B cell (primary cell): ENCODE data around the gene SPTBN2. TPM values are rescaled to one million over a fixed set of nuclear protein-coding genes. Genes with fewer than 3 reads are reported as not detected.

Source experiments
- ATAC-seq: fragments of 200-7000 bp; cut with Tn5 transposase; one replicate; pipeline ENCODE4 v1.10.0; 2021; ENCODE audit warnings: low read depth, mild to moderate bottlenecking, moderate number of reproducible peaks, moderate library complexity
- CTCF ChIA-PET: fragments of 350-600 bp; sonication (Branson Sonifier 250); formaldehyde crosslinking; loops from one replicate; lab custom pipeline; 2021; ENCODE audit warnings: antibody characterized with exemption, inconsistent platforms; lab: Charles Lee
- POLR2A ChIA-PET: fragments of 350-600 bp; sonication (Branson Sonifier 250); formaldehyde crosslinking; loops from one replicate; lab custom pipeline; 2021; ENCODE audit warnings: antibody characterized with exemption; lab: Charles Lee
- DNase-seq: peaks from one replicate; pipeline ENCODE4 v3.0.0; 2013
- H2AFZ ChIP-seq: 2 replicates; pipeline ENCODE4 v1.6.1; 2012; ENCODE audit warnings: mild to moderate bottlenecking, low read depth, low read length; ENCODE audit not compliant: insufficient read depth, poor library complexity, severe bottlenecking
- H3K27ac ChIP-seq, 2 donors: 1 replicate in 1 of 2; 2 replicates in 1 of 2; pipeline ENCODE4 v1.5.1; 2012 to 2013; ENCODE audit warnings: low read length in 2 of 2, mild to moderate bottlenecking in 2 of 2, moderate library complexity in 1 of 2
- H3K27me3 ChIP-seq, 4 experiments: fragments of 200-600 bp in 1 of 4; sonication (generic) in 1 of 4; replicated peaks in 1 of 4; 1 replicate in 2 of 4; 2 replicates in 2 of 4; pipeline versions ENCODE4 v1.6.1 to v1.7.0; 2013 to 2016; ENCODE audit warnings: low read length in 3 of 4, mild to moderate bottlenecking in 2 of 4, mixed read lengths in 1 of 4, moderate library complexity in 1 of 4; ENCODE audit not compliant: insufficient read depth in 4 of 4, control insufficient read depth in 3 of 4; ENCODE audit errors: control extremely low read depth in 1 of 4
- H3K36me3 ChIP-seq, 2 experiments: replicated peaks in 1 of 2; 1 replicate in 1 of 2; 2 replicates in 1 of 2; pipeline versions ENCODE4 v1.6.1 to v1.7.1; 2013; ENCODE audit warnings: low read length in 1 of 2; ENCODE audit not compliant: insufficient read depth in 2 of 2, control insufficient read depth in 1 of 2; ENCODE audit errors: control extremely low read depth in 1 of 2, extremely low read depth in 1 of 2
- H3K4me1 ChIP-seq, 2 donors: fragments of 200-600 bp in 1 of 2; sonication (generic) in 1 of 2; 1 replicate in 1 of 2; 2 replicates in 1 of 2; pipeline versions ENCODE4 v1.5.1 to v1.6.1; 2013 to 2017; ENCODE audit warnings: low read length in 2 of 2; ENCODE audit not compliant: control insufficient read depth in 2 of 2, insufficient read depth in 2 of 2
- H3K4me2 ChIP-seq: replicated peaks from 2 replicates; pipeline ENCODE3; 2012; ENCODE audit warnings: mild to moderate bottlenecking, low read depth, low read length; ENCODE audit not compliant: poor library complexity, severe bottlenecking
- H3K4me3 ChIP-seq, 5 experiments: fragments of 200-600 bp in 1 of 5; sonication (generic) in 1 of 5; 1 replicate in 3 of 5; 2 replicates in 2 of 5; pipeline versions ENCODE4 v1.5.1 to v1.7.0; 2011 to 2016; ENCODE audit warnings: low read length in 4 of 5, mild to moderate bottlenecking in 4 of 5, low read depth in 2 of 5, control low read depth in 1 of 5, moderate library complexity in 1 of 5; ENCODE audit not compliant: insufficient read depth in 1 of 5; ENCODE audit errors: control extremely low read depth in 1 of 5, extremely low read depth in 1 of 5
- H3K79me2 ChIP-seq: fragments of 200-600 bp; sonication (generic); one replicate; pipeline ENCODE4 v1.6.0; 2016; ENCODE audit warnings: low read length; ENCODE audit not compliant: control insufficient read depth, insufficient read depth
- H3K9ac ChIP-seq: fragments of 200-600 bp; sonication (generic); 2 replicates; pipeline ENCODE4 v1.6.1; 2017; ENCODE audit warnings: mild to moderate bottlenecking, low read length, moderate library complexity
- H3K9me3 ChIP-seq, 3 donors: one replicate each; pipeline versions ENCODE4 v1.6.1 to v1.7.1; 2013; ENCODE audit warnings: low read length in 2 of 3; ENCODE audit not compliant: control insufficient read depth in 2 of 3, insufficient read depth in 1 of 3; ENCODE audit errors: control extremely low read depth in 1 of 3
- H4K20me1 ChIP-seq: 2 replicates; pipeline ENCODE4 v1.6.0; 2012; ENCODE audit warnings: mild to moderate bottlenecking, low read length; ENCODE audit not compliant: insufficient read depth, control insufficient read depth, poor library complexity, severe bottlenecking
- H3K27ac Mint-ChIP-seq: one replicate; pipeline ENCODE4 v1.8.0; 2021; ENCODE audit warnings: mixed read lengths
- H3K27me3 Mint-ChIP-seq: one replicate; pipeline ENCODE4 v1.8.0; 2021; ENCODE audit warnings: mixed read lengths
- H3K4me1 Mint-ChIP-seq: one replicate; pipeline ENCODE4 v1.8.0; 2021; ENCODE audit warnings: mixed read lengths
- H3K4me3 Mint-ChIP-seq: one replicate; pipeline ENCODE4 v1.8.0; 2021; ENCODE audit warnings: mixed read lengths
- H3K9me3 Mint-ChIP-seq: one replicate; pipeline ENCODE4 v1.8.0; 2022; ENCODE audit warnings: mixed read lengths; ENCODE audit not compliant: insufficient read depth
- EZH2 ChIP-seq: IDR thresholded peaks from 2 replicates; pipeline ENCODE4 v1.6.1; 2012; ENCODE audit warnings: borderline replicate concordance, low read depth, mild to moderate bottlenecking, moderate library complexity, low read length; ENCODE audit not compliant: insufficient read depth, poor library complexity, severe bottlenecking
- WGBS: methylation state at CpG from one replicate; pipeline ENCODE4 v1.1.5; 2013; ENCODE audit warnings: missing lambda C conversion rate; ENCODE audit not compliant: insufficient coverage; 5-methylcytosine and 5-hydroxymethylcytosine counted together
- intact Hi-C: fragments of 100-400 bp; cut with micrococcal nuclease; formaldehyde crosslinking; loops from one replicate; pipeline ENCODE4 v1.10.0; 2022
- polyA plus RNA-seq: library from polyadenylated mRNA; depleted of rRNA; stranded (reverse); fragments of >200 nt; gene quantifications from 2 replicates; pipeline ENCODE4 v1.2.3, GENCODE V29; 2012
- total RNA-seq, 2 donors: library from RNA; stranded (reverse); fragments of 120-200 nt in 1 of 2; gene quantifications; 1 replicate in 1 of 2; 2 replicates in 1 of 2; pipeline versions ENCODE4 v1.2.3 to v1.2.4, GENCODE V29; 2013 to 2022
- TF ChIP-seq, protein P1 (sequence below): fragments of 200-600 bp; IDR thresholded peaks from one replicate; pipeline ENCODE4 v1.8.0; 2022; ENCODE audit warnings: antibody characterized with exemption, mild to moderate bottlenecking

Gene SPTBN2
- total and polyA plus RNA-seq, 2 donors (not counting 1 experiment from before 2014, with no cell fraction given), result 0.67 to 1.2 TPM

DNA sequence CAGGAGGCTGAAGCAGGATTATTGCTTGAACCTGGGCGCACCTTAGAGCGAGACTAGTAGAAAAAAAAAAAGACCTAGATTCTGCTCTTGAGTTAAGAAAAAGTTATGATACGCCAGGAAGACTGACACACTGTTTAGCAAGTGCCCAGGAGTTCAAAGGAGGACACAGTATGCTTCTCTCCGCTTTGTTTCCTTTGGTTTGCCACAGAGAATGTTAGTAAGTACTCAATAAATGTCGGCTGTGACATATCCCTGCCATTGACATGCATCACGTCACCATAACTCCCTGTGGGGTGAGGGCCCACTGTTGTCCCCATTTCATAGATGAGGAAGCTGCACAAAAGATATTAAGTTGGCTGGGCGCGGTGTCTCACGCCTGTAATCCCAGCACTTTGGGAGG lies 7.1 kb downstream of the SPTBN2 start:
- intact Hi-C loops, result no loop called here
- ATAC-seq (no peak), DNase-seq (no peak)
- H3K4me1 ChIP-seq, result peaks cover 3 to 7% of the 10 kb centered on the region in 2 donors
- no peaks in the 10 kb centered on the region for H3K9me3 ChIP-seq
- no peaks in the 10 kb centered on the region for H3K36me3 ChIP-seq
- no peak overlapping the region for H3K27ac ChIP-seq
- H3K79me2 ChIP-seq, result no peaks in the 10 kb centered on the region
- peaks cover 0 to 34% (median 10%) of the 10 kb centered on the region in 4 experiments for H3K27me3 ChIP-seq
- peaks cover 41% of the 10 kb centered on the region for H3K27me3 Mint-ChIP-seq
- no peak overlapping the region for H3K4me3 Mint-ChIP-seq
- H2AFZ ChIP-seq, result no peak overlapping the region
- no peak overlapping the region for H3K4me2 ChIP-seq
- no peak for TF ChIP-seq EZH2
- TF ChIP-seq, protein P1, sequence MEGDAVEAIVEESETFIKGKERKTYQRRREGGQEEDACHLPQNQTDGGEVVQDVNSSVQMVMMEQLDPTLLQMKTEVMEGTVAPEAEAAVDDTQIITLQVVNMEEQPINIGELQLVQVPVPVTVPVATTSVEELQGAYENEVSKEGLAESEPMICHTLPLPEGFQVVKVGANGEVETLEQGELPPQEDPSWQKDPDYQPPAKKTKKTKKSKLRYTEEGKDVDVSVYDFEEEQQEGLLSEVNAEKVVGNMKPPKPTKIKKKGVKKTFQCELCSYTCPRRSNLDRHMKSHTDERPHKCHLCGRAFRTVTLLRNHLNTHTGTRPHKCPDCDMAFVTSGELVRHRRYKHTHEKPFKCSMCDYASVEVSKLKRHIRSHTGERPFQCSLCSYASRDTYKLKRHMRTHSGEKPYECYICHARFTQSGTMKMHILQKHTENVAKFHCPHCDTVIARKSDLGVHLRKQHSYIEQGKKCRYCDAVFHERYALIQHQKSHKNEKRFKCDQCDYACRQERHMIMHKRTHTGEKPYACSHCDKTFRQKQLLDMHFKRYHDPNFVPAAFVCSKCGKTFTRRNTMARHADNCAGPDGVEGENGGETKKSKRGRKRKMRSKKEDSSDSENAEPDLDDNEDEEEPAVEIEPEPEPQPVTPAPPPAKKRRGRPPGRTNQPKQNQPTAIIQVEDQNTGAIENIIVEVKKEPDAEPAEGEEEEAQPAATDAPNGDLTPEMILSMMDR, result no peak
- no peak overlapping the region for H3K4me3 ChIP-seq
- H3K9ac ChIP-seq, result no peak overlapping the region
- H4K20me1 ChIP-seq, result no peaks in the 10 kb centered on the region
- 92% methylated on average over 7 of the region's 9 CpGs for WGBS
- CTCF ChIA-PET, result no interaction called here
- H3K27ac Mint-ChIP-seq, result no peak overlapping the region
- no peaks in the 10 kb centered on the region for H3K9me3 Mint-ChIP-seq
- POLR2A ChIA-PET, result no interaction called here
- peaks cover 7% of the 10 kb centered on the region for H3K4me1 Mint-ChIP-seq

DNA sequence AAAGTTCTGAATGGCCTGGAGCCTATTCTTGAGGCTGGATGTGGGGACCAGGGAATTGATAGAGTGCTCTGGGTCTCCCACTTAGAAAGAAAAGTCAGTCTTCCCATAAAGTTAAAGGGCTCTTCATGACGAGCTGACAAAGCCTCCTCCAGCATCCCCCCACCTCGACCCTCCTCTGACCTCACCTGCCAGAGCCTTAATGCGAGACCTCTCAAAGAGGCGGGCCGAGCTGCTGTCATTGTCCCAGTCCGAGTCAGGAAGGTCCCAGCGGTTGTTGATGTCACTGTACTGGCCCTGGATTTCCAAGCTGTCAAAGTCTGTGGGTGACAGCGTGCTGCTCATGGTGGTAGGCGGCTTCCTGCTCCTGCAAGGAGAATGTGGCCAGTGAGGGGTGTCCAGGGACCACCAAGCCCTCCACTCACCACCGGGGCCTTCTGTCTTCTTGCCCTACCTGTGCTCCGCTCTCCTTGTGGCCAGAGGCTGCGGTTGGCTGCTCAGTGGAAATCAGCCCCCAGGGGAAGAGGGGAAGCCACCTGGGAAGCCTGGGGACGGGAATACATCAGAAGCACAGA lies 8.0 kb downstream of the SPTBN2 start:
- H3K4me1 Mint-ChIP-seq, result no peaks in the 10 kb centered on the region
- Histone ChIP-seq H2AFZ (no peak overlapping the region), H3K9me3 (no peaks in the 10 kb centered on the region), H3K79me2 (no peaks in the 10 kb centered on the region), H4K20me1 (no peaks in the 10 kb centered on the region), H3K4me2 (no peak overlapping the region), H3K9ac (no peak overlapping the region), H3K4me1 (no peaks in the 10 kb centered on the region), H3K27me3 (peaks cover 0 to 25% (median 6%) of the 10 kb centered on the region in 4 experiments), H3K4me3 (no peak overlapping the region), H3K36me3 (no peaks in the 10 kb centered on the region), H3K27ac (no peak overlapping the region)
- TF ChIP-seq, protein P1, result no peak
- TF ChIP-seq EZH2, result no peak
- ChIA-PET POLR2A (no interaction called here), CTCF (no interaction called here)
- DNase-seq (no peak), ATAC-seq (no peak)
- no peaks in the 10 kb centered on the region for H3K9me3 Mint-ChIP-seq
- no peak overlapping the region for H3K4me3 Mint-ChIP-seq
- WGBS, result 87% methylated on average over 11 of the region's 13 CpGs
- peaks cover 34% of the 10 kb centered on the region for H3K27me3 Mint-ChIP-seq
- no peak overlapping the region for H3K27ac Mint-ChIP-seq
- intact Hi-C loops, result no loop called here
